GM10847 (cell line): ENCODE data around the gene ESYT2.

Source experiments
- POLR2A ChIP-seq: IDR thresholded peaks from 2 replicates; pipeline ENCODE4 v1.6.1; 2011; ENCODE audit not compliant: insufficient read length; ENCODE audit errors: extremely low read depth

Gene ESYT2

GRCh38 chr7:158829342-158830210 is at the start of gene ESYT2:
ESYT2 (minus strand) TSS chr7:158829509; CDS start chr7:158829418, 91 bp downstream.
- TF ChIP-seq POLR2A: peak; percentile 97

GRCh38 chr7:158876984-158877383 is 47.7 kb upstream of the ESYT2 start:
- TF ChIP-seq POLR2A: no peak

- TF ChIP-seq POLR2A: no peak
Measured at GRCh38 chr7:158869876-158870275, 40.6 kb upstream of the ESYT2 start.

- TF ChIP-seq POLR2A: no peak
Measured at GRCh38 chr7:158868764-158869410, 39.6 kb upstream of the ESYT2 start.

GRCh38 chr7:158867214-158867984 is 38.1 kb upstream of the ESYT2 start:
- TF ChIP-seq POLR2A: no peak

GRCh38 chr7:158865977-158866376 is 36.7 kb upstream of the ESYT2 start:
- no peak for TF ChIP-seq POLR2A

GRCh38 chr7:158865462-158865922 is 36.2 kb upstream of the ESYT2 start:
- TF ChIP-seq POLR2A: no peak

GRCh38 chr7:158864833-158865232 is 35.5 kb upstream of the ESYT2 start:
- no peak for TF ChIP-seq POLR2A

GRCh38 chr7:158864507-158864820 is 35.2 kb upstream of the ESYT2 start:
- no peak for TF ChIP-seq POLR2A

- no peak for TF ChIP-seq POLR2A
Measured at GRCh38 chr7:158863611-158864506, 34.5 kb upstream of the ESYT2 start.

- TF ChIP-seq POLR2A: no peak
Measured at GRCh38 chr7:158861936-158862704, 32.8 kb upstream of the ESYT2 start.

GRCh38 chr7:158861004-158861787 is 31.9 kb upstream of the ESYT2 start:
- no peak for TF ChIP-seq POLR2A

GRCh38 chr7:158860394-158860793 is 31.1 kb upstream of the ESYT2 start:
- TF ChIP-seq POLR2A: no peak
